ENCODE results near the gene MED12L.

DNA sequence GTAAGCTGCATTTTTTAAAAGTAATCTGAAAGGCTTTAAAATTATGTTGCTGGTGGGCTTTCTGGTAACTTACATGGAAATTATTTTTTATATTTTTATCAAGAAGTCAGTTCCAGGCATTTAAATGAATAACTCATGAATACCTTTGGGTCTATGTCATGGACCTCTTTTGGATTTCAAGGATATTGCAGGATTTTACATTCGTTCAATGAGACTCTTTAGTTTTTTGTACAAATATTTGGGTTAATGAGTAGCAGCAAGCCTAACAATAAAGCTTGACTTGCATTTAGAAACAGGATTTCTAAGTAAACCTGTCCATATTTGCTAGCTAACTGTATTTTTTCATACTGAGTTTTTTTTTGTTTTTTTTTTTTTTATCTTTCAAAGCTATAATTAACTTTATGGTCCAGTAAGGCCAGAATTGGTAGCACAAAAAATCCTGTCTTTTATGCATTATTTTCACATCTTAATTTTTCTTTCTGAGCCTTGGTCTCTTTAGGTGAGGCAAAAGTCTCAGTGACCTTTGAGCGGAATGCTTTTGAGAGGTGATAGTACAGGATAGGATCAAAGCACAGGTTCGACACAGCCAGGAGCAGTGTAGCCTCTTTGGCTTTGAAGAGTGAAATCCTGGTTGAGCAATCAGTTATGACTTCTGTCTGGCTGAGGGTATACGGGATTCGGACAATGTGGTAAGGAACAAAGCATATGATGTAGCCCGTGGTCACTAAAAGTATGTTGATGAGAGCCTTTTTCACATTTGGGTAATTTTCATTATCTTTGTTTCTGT lies 112.7 kb downstream of the MED12L start:
- no peak for TF ChIP-seq SRF (IDR thresholded peaks at IDR 0.05; ENCODE audit: low read depth)
- TF ChIP-seq, protein P1, sequence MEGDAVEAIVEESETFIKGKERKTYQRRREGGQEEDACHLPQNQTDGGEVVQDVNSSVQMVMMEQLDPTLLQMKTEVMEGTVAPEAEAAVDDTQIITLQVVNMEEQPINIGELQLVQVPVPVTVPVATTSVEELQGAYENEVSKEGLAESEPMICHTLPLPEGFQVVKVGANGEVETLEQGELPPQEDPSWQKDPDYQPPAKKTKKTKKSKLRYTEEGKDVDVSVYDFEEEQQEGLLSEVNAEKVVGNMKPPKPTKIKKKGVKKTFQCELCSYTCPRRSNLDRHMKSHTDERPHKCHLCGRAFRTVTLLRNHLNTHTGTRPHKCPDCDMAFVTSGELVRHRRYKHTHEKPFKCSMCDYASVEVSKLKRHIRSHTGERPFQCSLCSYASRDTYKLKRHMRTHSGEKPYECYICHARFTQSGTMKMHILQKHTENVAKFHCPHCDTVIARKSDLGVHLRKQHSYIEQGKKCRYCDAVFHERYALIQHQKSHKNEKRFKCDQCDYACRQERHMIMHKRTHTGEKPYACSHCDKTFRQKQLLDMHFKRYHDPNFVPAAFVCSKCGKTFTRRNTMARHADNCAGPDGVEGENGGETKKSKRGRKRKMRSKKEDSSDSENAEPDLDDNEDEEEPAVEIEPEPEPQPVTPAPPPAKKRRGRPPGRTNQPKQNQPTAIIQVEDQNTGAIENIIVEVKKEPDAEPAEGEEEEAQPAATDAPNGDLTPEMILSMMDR (IDR thresholded peaks at IDR 0.05 in 2 of 3, conservative IDR thresholded peaks at IDR 0.05 in 1 of 3; ENCODE audit: borderline replicate concordance in 1 of 3, insufficient read depth in 1 of 3, low read depth in 2 of 3, low read length in 2 of 3), result no peak
- TF ChIP-seq, protein P2, sequence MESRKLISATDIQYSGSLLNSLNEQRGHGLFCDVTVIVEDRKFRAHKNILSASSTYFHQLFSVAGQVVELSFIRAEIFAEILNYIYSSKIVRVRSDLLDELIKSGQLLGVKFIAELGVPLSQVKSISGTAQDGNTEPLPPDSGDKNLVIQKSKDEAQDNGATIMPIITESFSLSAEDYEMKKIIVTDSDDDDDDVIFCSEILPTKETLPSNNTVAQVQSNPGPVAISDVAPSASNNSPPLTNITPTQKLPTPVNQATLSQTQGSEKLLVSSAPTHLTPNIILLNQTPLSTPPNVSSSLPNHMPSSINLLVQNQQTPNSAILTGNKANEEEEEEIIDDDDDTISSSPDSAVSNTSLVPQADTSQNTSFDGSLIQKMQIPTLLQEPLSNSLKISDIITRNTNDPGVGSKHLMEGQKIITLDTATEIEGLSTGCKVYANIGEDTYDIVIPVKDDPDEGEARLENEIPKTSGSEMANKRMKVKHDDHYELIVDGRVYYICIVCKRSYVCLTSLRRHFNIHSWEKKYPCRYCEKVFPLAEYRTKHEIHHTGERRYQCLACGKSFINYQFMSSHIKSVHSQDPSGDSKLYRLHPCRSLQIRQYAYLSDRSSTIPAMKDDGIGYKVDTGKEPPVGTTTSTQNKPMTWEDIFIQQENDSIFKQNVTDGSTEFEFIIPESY (IDR thresholded peaks at IDR 0.05; ENCODE audit: extremely low read depth, insufficient replicate concordance, low read length), result no peak
- TF ChIP-seq SIN3A (IDR thresholded peaks at IDR 0.05; ENCODE audit: low read depth), result no peak
- TF ChIP-seq, protein P3, sequence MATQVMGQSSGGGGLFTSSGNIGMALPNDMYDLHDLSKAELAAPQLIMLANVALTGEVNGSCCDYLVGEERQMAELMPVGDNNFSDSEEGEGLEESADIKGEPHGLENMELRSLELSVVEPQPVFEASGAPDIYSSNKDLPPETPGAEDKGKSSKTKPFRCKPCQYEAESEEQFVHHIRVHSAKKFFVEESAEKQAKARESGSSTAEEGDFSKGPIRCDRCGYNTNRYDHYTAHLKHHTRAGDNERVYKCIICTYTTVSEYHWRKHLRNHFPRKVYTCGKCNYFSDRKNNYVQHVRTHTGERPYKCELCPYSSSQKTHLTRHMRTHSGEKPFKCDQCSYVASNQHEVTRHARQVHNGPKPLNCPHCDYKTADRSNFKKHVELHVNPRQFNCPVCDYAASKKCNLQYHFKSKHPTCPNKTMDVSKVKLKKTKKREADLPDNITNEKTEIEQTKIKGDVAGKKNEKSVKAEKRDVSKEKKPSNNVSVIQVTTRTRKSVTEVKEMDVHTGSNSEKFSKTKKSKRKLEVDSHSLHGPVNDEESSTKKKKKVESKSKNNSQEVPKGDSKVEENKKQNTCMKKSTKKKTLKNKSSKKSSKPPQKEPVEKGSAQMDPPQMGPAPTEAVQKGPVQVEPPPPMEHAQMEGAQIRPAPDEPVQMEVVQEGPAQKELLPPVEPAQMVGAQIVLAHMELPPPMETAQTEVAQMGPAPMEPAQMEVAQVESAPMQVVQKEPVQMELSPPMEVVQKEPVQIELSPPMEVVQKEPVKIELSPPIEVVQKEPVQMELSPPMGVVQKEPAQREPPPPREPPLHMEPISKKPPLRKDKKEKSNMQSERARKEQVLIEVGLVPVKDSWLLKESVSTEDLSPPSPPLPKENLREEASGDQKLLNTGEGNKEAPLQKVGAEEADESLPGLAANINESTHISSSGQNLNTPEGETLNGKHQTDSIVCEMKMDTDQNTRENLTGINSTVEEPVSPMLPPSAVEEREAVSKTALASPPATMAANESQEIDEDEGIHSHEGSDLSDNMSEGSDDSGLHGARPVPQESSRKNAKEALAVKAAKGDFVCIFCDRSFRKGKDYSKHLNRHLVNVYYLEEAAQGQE (IDR thresholded peaks at IDR 0.05; ENCODE audit: low read depth), result no peak
- TF ChIP-seq ZFX (IDR thresholded peaks at IDR 0.05), result no peak
